ENCODE data around the gene ENDOG.
"Not testable (repeated sequence)": the region's sequence is repeated elsewhere in the genome, so short reads cannot be mapped to it uniquely, and the experiment has no call there.

ENDOG gene

DNA sequence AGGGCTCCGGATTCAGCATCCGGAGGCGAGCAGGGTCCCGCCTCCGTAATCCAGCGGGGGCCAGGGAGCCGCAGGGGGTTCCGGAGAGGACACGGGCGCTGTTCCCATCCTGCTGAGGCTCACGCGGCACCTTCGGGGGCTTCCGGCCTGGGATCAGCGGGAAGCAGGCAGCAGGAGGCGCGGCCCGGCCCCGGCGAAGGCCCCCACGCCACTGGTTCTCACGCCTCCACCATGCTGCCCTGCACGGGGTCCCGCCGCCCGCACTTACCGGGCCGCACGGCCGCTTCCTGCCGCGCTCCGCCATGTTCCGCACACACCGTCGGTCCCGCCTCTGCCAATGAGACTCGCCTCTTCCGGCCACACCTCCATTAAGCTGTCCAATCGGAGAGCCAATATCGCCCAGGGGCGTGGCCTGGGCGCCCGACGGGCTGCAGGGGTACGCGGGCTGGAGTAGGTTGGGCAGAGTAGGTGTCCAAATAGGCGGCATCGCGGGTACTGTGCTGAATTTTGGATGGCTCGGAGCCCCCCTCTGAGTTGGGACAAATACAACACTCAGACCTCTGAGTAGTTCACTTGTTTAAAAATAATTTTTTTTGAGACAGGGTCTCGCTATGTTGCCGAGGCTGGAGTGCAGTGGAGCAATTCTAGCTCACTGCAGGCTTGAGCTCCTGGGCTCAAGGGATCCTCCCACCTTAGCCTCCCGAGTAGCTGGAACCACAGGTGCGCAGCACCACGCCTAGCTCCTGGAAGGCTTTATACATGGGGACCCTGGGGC, 11.4 kb downstream of the ENDOG start, which contains the start of gene SPOUT1:
TSS of gene SPOUT1 (minus strand) at position 318 of the 775 bp plus-strand sequence. CDS start at position 304, 14 bp downstream.
- peak; percentile 93 for DNase-seq

DNA sequence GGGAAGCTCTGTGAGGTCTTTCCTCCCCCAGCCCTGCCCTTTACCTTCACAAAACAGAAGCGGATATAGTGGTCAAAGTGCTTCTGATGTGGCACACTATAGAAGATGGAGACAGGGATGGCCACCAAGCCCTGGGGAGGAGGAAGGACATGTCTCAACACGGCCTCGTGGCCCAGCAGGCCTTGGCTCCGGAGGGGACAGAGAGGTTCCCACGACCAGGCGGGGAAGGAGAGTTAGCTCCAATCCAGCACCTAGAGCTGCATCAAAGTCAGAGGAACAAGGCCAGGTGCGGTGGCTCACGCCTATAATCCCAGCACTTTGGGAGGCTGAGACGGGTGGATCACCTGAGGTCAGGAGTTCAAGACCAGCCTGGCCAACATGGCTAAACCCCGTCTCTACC, 15.4 kb downstream of the ENDOG start:
- no peak for DNase-seq

DNA sequence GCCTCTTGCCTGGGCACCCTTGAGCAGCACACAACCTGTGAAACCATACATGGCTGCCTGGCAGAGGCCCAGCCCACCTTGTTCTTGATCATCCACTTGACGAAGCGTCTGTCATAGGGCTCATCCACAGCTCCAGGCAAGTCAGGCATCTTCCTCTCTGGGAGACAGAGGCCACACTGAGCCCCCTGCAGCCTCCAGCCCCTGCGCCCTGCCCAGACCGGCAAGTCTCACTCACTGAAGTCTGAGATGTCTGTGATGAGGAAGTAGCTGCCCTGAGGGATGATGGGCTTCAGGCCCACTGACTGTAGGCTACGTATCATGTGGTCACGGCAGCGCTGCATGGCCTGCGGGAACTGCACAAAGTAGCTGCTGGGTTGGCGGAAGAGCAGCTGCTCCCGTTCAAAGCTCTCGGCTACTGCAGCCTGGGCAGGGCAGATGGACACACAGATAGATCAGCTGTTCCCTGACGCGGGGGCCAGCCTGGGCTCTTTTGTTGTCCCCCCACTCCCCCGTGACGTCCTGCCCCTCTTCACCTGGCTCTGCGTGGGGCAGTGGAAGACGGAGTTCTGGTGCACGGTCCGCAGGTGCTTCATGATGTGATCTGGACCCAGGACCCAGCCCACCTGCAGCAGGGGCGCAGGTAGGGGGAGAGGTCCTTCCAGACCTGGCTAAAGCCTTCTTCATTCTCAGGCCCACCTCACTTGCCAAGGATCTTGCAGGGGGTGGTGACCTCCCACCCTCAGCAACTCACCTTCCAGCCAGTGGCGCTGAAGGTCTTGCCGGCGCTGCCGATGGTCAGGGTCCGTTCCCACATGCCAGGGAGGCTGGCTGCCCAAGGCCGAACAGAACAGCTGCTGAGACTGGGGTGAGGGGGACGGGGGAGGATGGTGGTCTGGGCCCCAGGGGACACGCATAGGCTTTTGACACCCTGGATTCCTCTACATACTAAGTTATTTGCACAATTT, 17.2 kb downstream of the ENDOG start:
- no peak for DNase-seq

DNA sequence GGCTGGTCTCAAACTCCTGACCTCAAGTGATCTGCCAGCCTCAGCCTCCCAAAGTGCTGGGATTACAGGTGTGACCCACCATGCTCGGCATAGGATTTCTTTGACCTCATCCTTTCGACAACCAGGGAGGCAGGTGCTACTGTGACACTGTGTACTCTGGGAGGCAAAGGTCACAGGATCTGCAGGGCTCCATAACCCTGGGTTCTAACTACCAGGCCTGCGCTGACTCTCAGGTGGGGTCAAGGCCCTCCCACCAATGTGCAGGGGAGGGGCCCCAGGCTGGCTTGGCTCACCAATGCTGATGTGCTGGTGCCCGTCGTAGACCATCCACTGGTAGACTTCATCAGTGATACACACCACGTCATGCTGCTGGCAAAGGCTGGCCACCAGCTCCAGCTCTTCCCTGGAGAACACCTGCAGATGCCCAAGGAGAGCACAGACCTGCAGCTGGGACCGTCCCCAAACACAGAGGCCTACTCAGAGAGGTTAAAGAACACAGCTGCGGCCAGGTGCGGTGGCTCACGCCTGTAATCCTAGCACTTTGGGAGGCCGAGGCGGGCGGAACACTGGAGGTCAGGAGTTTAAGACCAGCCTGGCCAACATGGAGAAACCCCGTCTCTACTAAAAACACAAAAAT, 18.3 kb downstream of the ENDOG start:
- no peak for DNase-seq

DNA sequence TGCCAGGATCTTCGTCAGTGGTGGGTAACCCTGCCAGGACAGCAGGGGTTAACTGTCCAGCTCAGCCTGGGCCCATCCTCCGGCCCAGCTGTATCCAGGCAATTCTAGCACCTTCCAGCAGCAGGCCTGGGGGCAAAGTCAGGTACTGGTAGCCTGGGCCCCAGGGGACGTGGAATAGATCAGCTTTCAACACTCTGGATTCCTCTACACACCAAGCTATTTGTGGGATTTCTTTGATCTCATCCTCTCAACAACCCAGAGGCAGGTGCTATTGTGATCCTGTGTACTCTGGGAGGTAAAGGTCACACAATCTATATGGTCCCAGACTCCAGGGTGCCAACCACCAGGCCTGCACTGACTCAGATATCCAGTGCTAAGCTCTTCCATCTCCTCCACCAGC, 20.0 kb downstream of the ENDOG start:
- DNase-seq: no peak

DNA sequence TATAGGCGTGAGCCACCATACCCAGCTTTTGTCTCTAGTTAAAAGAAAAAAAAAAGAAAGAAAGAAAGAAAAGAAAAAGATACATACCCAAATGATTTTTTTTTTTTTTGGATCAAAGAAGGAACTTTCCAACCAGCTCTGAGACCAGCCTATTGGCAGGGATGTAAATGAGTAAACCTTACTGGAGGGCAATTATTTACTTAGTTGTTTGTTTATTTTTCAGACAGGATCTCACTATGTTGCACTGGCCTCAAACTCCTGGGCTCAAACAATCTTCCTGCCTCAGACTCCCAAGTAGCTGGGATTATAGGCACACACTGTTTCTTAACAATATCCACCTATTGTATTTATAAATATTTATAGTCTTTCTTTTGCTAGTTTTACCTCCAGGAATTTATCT, 22.2 kb downstream of the ENDOG start:
- DNase-seq: no peak

DNA sequence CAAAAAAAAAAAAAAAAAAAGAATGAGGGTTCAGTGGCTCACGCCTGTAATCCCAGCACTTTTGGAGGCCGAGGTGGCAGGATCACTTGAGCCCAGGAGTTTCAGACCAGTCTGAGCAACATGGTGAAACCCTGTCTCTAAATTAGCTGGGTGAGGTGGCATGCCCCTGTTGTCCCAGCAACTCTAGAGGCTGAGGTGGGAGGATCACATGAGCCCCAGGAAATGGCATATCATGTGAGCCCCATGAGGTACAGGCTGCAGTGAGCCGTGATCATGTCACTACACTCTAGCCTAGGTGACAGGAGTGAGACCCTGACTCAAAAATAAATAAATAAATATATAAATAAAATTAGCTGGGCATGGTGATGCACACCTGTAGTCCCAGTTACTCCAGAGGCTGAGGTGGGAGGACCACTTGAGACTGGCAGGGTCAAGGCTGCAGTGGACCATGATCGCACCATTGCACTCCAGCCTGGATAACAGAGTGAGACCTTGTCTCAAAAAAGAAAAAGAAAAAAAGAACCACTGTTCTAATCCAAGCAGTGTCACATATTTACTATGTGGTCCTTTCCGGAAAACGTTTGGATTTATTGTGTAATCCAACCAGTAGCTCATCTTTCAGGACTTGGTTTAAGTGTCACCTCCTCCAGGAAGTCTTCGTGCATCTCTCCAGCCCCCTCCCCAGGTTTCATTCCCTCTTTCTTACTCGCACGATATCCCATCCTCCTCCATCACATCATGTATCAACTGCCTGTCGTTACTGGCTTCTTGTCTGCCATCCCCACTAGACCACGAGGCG, 23.6 kb downstream of the ENDOG start:
- DNase-seq: peak; percentile 31

DNA sequence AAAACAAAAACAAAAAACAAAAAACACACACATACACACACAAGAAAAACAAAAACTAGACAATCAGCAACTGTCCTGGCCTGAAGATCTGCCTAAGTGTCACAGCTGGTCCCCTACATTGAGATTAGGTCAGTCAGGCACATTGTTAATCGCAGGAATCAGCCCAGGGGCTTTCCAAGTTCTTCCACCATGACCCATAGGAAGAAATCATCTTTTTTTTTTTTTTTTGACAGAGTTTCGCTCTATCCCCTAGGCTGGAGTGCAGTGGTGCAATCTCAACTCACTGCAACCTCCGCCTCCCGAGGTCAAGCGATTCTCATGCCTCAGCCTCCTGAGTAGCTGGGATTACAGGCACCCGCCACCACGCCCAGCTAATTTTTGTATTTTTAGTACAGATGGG, 24.9 kb downstream of the ENDOG start:
- DNase-seq: not testable (repeated sequence)

DNA sequence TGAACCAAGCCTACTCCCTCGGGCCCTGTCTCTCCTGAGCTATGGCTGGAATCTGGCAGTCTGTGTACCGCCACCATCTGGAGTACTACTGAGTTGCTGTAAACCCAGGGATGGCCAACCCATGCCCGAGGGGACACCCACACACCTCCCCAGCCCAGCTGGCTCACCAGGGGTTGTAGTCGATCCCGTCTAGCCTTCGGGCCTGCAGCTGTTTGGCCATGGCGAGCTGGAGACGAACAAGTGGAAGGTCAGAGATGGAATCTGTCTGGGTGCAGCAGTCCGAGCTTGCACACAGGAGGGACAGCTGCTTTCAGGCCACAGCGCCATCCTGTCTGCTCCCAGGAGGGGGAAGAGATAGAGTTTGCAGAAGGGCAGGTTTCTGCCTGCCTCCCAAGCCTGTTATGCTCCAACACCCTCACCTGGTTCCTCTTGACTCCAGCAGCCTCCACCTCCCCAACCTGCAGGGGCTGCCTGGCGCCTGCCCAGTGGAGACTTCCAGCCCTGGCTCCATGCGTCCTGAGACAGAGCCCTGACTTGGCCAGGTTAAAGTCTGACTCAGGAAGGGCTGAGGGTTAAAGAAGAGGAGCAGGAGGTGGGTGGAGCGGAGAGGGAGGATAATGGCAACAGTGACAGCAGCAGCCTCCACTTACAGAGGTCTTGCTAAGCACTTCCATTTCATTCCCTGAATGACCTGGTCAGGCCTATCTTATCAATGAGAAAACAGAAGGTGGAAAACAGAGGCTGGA, 27.1 kb downstream of the ENDOG start:
- no peak for DNase-seq

DNA sequence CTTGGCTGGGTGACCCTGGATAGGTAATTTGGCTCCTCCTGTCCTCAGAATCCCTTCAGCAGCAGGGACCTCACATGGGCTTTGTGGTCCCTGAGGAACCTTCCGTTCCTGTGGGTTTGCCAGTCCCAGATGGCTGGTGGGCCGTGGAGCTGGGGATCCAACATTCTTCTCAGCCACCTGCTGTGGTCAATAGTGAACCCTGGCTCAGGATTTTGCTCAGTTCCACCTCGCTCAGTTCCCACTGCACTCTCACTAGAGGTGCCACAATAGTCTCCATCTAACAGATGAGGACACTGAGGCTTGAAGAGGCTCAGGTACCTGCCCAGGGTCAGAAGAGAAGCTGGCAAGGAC, 28.4 kb downstream of the ENDOG start:
- DNase-seq: no peak

DNA sequence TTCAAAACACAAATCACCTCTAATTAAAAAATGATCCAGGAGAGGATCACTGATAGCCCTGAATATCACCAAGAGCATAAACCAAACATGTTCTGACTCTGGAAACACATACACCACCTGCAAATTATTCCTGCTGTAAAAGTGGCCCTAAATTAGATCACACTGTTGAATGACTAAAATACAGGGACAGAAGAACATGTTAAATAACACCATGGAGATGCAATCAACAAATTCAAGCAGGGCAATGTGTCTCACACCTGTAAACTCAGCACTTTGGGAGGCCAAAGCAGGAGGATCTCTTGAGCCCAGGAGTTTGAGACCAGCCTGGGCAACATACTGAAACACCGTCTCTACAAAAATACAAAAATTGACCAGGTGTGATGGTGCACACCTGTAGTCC, 29.5 kb downstream of the ENDOG start:
- no peak for DNase-seq

DNA sequence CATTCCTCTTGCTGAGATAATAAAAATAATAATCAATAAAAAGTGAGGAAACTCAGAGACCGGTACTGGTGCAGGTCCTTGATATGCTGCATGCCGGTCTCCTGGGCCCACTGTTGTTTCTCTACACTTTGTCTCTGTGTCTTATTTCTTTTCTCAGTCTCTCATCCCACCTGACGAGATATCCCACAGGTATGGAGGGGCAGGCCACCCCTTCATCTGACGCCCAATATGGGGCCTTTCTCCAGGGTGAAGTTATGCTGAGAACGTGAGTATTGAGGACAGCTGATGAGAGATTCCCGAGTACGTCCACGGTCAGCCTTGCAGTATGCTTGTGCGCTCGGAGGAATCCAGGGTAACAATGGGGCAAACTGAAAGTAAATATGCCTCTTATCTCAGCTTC, 32.7 kb downstream of the ENDOG start:
- DNase-seq: not testable (repeated sequence)

DNA sequence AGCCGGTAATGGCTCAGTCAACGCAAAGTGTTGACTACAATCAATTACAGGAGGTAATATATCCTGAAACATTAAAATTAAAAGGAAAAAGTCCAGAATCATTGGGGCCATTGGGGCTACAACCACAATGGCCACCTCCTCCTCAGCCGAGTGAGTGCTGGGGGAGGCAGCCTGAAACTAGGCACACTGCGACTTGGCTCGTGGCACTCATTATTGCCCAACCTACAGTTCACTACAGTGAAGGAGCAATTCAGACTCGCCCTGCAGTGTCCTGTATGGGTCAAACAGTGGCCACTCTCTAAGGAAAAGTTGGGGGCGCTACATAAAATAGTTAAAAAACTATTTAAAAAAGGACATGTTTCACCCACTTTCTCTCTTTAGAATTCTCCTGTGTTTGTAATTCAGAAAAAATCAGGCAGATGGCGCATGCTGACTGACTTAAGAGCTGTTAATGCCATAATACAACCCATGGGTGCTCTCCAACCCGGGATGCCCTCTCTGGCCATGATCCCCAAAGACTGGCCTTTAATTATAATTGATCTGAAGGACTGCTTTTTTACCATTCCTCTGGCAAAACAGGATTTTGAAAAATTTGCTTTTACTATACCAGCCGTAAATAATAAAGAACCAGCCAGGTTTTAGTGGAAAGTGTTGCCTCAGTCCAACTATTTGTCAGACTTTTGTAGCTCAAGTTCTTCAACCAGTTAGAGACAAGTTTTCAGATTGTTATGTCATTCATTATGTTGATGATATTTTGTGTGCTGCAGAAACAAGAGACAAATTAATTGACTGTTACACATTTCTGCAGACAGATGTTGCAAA, 33.7 kb downstream of the ENDOG start:
- peak; percentile 52 for DNase-seq

DNA sequence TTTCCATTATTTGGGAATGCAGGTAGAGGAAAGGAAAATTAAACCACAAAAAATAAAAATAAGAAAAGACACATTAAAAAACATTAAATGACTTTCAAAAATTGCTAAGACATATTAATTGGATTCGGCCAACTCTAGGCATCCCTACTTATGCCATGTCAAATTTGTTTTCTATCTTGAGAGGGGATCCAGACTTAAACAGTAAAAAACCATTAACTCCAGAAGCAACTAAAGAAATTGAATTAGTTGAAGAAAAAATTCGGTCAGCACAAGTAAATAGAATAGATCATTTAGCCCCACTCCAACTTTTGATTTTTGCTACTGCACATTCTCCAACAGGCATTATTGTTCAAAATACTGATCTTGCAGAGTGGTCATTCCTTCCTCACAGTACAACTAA, 34.3 kb downstream of the ENDOG start:
- DNase-seq: not testable (repeated sequence)

DNA sequence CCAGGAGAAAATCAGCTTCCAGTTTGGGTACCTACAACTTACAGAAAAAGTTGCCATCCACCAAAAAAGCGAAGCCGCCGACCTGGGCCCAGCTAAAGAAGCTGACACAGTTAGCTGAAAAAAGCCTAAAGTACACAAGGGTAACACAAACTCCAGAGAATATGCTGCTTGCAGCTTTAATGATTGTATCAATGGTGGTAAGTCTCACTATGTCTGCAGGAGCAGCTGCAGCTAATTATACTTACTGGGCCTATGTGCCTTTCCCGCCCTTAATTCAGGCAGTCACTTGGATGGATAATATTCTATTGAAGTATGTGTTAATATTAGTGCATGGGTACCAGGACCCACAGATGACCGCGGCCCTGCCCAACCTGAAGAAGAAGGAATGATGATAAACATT, 36.2 kb downstream of the ENDOG start:
- not testable (repeated sequence) for DNase-seq

DNA sequence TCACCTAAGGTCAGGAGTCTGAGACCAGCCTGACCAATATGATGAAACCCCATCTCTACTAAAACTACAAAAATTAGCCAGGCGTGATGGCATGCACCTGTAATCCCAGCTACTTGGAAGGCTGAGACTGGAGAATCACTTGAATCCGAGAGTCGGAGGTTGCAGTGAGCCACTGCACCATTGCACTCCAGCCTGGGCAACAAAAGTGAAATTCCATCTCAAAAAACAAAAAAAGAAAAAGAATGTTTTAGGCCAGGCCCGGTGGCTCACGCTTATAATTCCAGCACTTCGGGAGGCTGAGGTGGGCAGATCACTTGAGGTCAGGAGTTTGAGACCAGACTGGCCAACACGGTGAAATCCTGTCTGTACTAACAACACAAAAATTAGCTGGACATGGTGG, 40.2 kb downstream of the ENDOG start:
- not testable (repeated sequence) for DNase-seq

DNA sequence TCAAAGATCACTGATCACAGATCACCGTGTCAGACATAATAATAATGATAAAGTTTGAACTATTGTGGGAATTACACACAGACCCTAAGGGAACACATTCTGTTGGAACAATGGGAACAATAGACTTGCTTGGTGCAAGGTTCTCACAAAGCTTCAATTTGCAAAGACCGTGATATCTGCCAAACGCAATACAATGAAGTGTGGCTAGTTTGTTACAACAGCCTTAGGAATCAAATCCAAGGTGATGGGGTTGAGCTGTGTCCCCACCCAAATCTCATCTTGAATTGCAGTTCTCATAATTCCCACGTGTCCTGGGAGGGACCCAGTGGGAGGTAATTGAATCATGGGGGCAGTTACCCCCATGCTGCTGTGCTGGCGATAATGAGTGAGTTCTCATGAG, 42.6 kb downstream of the ENDOG start:
- DNase-seq: no peak

DNA sequence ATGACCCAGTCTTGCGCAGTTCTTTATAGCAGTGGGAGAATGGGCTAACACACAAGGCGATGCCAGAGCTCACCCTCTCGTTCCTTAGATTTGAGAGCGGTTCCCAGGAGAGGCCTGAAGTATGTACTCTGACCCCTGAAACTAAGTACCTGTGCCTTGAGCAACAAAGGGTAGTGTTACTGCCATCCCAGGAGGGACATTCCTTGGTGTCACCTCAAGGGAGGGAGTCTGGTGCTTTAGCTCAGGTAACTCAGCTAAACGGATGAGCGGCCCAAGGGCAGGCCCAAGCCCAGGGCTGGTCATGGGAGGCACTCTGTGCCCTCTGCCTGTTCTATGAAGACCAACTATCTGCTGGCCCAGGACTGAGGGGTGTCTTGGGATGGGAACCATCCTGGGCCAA, 43.2 kb downstream of the ENDOG start:
- no peak for DNase-seq

DNA sequence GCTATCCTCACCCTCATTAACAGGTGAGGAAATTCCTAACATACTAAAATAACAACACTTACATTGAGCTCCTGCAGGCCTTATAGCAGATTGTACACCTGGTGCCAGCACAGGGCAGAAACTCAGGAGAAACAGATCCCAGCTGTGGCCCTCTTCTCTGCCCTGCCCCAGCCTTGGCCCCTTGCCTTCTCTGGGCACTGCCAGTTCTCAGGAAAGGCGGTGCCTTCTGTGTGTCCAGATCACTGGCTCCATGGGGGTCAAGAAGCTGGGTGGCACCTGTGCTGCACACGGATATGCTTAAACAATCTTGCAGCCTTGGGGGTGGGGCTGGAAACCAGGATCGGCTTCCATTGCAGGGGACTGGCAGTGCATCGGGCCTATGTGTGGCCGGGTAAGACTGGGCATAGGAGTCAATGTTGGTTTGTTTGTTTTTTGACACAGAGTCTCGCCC, 44.1 kb downstream of the ENDOG start:
- DNase-seq: no peak

DNA sequence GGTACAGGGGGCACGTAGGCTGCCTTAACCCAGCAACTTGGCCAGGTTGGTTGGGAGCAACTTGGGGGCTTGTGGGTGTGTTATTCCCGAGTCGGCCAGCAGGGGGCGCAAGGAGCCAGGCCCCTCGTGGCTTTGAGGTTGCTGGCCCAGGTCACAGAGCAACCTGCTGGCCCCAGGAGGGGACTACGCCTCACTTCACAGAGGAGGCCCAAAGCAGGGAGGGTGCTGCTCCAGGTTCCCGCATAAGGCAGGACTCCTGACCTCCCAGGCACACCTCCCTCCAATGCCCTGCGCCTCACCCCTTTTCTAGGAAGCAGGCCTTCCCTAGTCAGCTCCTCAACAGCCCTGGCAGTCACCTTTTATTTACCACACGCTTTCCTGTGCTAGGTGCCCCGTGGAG, 45.3 kb downstream of the ENDOG start:
- DNase-seq: peak; percentile 57
